NB4 (cell line): ENCODE results near the gene GPRIN1.

Source experiments
- MAX ChIP-seq: IDR thresholded peaks from 2 replicates; pipeline ENCODE4 v1.6.1; 2011; ENCODE audit warnings: low read depth, low read length
- POLR2A ChIP-seq: IDR thresholded peaks from 2 replicates; pipeline ENCODE4 v1.6.1; 2011; ENCODE audit warnings: mild to moderate bottlenecking; ENCODE audit not compliant: insufficient read length; ENCODE audit errors: extremely low read depth
- TF ChIP-seq, protein P1 (sequence below): IDR thresholded peaks from one replicate; pipeline ENCODE4 v1.5.1; 2012; ENCODE audit warnings: low read depth, low read length

- TF ChIP-seq, protein P1, sequence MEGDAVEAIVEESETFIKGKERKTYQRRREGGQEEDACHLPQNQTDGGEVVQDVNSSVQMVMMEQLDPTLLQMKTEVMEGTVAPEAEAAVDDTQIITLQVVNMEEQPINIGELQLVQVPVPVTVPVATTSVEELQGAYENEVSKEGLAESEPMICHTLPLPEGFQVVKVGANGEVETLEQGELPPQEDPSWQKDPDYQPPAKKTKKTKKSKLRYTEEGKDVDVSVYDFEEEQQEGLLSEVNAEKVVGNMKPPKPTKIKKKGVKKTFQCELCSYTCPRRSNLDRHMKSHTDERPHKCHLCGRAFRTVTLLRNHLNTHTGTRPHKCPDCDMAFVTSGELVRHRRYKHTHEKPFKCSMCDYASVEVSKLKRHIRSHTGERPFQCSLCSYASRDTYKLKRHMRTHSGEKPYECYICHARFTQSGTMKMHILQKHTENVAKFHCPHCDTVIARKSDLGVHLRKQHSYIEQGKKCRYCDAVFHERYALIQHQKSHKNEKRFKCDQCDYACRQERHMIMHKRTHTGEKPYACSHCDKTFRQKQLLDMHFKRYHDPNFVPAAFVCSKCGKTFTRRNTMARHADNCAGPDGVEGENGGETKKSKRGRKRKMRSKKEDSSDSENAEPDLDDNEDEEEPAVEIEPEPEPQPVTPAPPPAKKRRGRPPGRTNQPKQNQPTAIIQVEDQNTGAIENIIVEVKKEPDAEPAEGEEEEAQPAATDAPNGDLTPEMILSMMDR, result no peak
- TF ChIP-seq POLR2A, result no peak
- TF ChIP-seq MAX, result no peak
Measured at GRCh38 chr5:176630681-176631222, 20.8 kb upstream of the GPRIN1 start.
